Measurements from ENCODE around the gene HOXA11.

HOXA11 gene

GRCh38 chr7:27215356-27215755, 30.3 kb upstream of the HOXA11 start:
- no peak for TF ChIP-seq CTCF (conservative IDR thresholded peaks at IDR 0.05; ENCODE audit: low read depth, low read length)
- Histone ChIP-seq H3K36me3 (ENCODE audit: insufficient read depth) (no peaks in the 10 kb centered on the region), H3K4me1 (ENCODE audit: low read depth, poor library complexity, severe bottlenecking) (no peaks in the 10 kb centered on the region), H3K4me3 (IDR thresholded peaks at IDR 0.05; ENCODE audit: insufficient read depth, low read depth, low read length) (no peak overlapping the region), H3K9ac (no peak overlapping the region), H3K27ac (no peak overlapping the region), H3K4me2 (no peak overlapping the region), H2AFZ (ENCODE audit: low read depth) (no peak overlapping the region), H3K79me2 (ENCODE audit: insufficient read depth, low read depth) (no peaks in the 10 kb centered on the region), H4K20me1 (ENCODE audit: insufficient read depth) (no peaks in the 10 kb centered on the region), H3K27me3 (ENCODE audit: insufficient read depth, low read depth) (no peaks in the 10 kb centered on the region)

- Histone ChIP-seq H4K20me1 (ENCODE audit: insufficient read depth) (no peaks in the 10 kb centered on the region), H3K36me3 (ENCODE audit: insufficient read depth) (no peaks in the 10 kb centered on the region), H3K27ac (no peak overlapping the region), H2AFZ (ENCODE audit: low read depth) (no peak overlapping the region), H3K27me3 (ENCODE audit: insufficient read depth, low read depth) (no peaks in the 10 kb centered on the region), H3K4me1 (ENCODE audit: low read depth, poor library complexity, severe bottlenecking) (no peaks in the 10 kb centered on the region), H3K79me2 (ENCODE audit: insufficient read depth, low read depth) (no peaks in the 10 kb centered on the region), H3K4me3 (IDR thresholded peaks at IDR 0.05; ENCODE audit: insufficient read depth, low read depth, low read length) (no peak overlapping the region), H3K4me2 (no peak overlapping the region), H3K9ac (no peak overlapping the region)
- no peak for TF ChIP-seq CTCF (conservative IDR thresholded peaks at IDR 0.05; ENCODE audit: low read depth, low read length)
Observed at GRCh38 chr7:27214239-27214950, 29.4 kb upstream of the HOXA11 start.

- Histone ChIP-seq H3K27ac (no peak overlapping the region), H3K79me2 (ENCODE audit: insufficient read depth, low read depth) (no peaks in the 10 kb centered on the region), H2AFZ (ENCODE audit: low read depth) (no peak overlapping the region), H3K4me3 (IDR thresholded peaks at IDR 0.05; ENCODE audit: insufficient read depth, low read depth, low read length) (no peak overlapping the region), H3K27me3 (ENCODE audit: insufficient read depth, low read depth) (no peaks in the 10 kb centered on the region), H3K4me2 (no peak overlapping the region), H3K36me3 (ENCODE audit: insufficient read depth) (no peaks in the 10 kb centered on the region), H3K9ac (no peak overlapping the region), H3K4me1 (ENCODE audit: low read depth, poor library complexity, severe bottlenecking) (no peaks in the 10 kb centered on the region), H4K20me1 (ENCODE audit: insufficient read depth) (no peaks in the 10 kb centered on the region)
- TF ChIP-seq CTCF (conservative IDR thresholded peaks at IDR 0.05; ENCODE audit: low read depth, low read length) = no peak
Observed at GRCh38 chr7:27213433-27214238, 28.6 kb upstream of the HOXA11 start.

GRCh38 chr7:27212497-27213432, 27.7 kb upstream of the HOXA11 start:
- H3K79me2 ChIP-seq (ENCODE audit: insufficient read depth, low read depth) = no peaks in the 10 kb centered on the region
- H3K36me3 ChIP-seq (ENCODE audit: insufficient read depth) = no peaks in the 10 kb centered on the region
- H3K4me1 ChIP-seq (ENCODE audit: low read depth, poor library complexity, severe bottlenecking) = no peaks in the 10 kb centered on the region
- no peaks in the 10 kb centered on the region for H3K27me3 ChIP-seq (ENCODE audit: insufficient read depth, low read depth)
- no peak overlapping the region for H3K4me2 ChIP-seq
- no peaks in the 10 kb centered on the region for H4K20me1 ChIP-seq (ENCODE audit: insufficient read depth)
- no peak for TF ChIP-seq CTCF (conservative IDR thresholded peaks at IDR 0.05; ENCODE audit: low read depth, low read length)
- H2AFZ ChIP-seq (ENCODE audit: low read depth) = no peak overlapping the region
- no peak overlapping the region for H3K9ac ChIP-seq
- no peak overlapping the region for H3K4me3 ChIP-seq (IDR thresholded peaks at IDR 0.05; ENCODE audit: insufficient read depth, low read depth, low read length)
- no peak overlapping the region for H3K27ac ChIP-seq

Measured in KMS-11 (cell line).